ENCODE measurements around the gene CACNA1H. TPM values are rescaled to one million over a fixed set of nuclear protein-coding genes. Genes with fewer than 3 reads are reported as not detected.

Gene CACNA1H
- total RNA-seq, 4 donors from 2014 or later: 133 to 330 (median 173) TPM

GRCh38 chr16:1163567-1164055, 10.7 kb downstream of the CACNA1H start:
- ATAC-seq: no peak
- Histone ChIP-seq H3K4me1 (peaks cover 3 to 100% (median 57%) of the 10 kb centered on the region in 3 donors), H3K27me3 (peaks cover 37% of the 10 kb centered on the region), H3K9me3 (no peaks in the 10 kb centered on the region), H3K4me3 (no peak overlapping the region), H3K27ac (peak overlapping the region; percentile 7 to 98 (median 94)), H3K36me3 (peaks cover 0 to 11% of the 10 kb centered on the region in 2 donors)
- no CpG with 5 or more reads among the region's 19 CpGs for WGBS, 2 donors (ENCODE audit: low coverage in 1 of 2)
- no peak for TF ChIP-seq POLR2A (IDR thresholded peaks at IDR 0.05)
- TF ChIP-seq EP300 (IDR thresholded peaks at IDR 0.05): no peak
- TF ChIP-seq CTCF (IDR thresholded peaks at IDR 0.05): no peak
- TF ChIP-seq POLR2AphosphoS5 (IDR thresholded peaks at IDR 0.05): no peak

GRCh38 chr16:1164382-1164781, 11.5 kb downstream of the CACNA1H start:
- H3K4me3 ChIP-seq: no peak overlapping the region
- no CpG with 5 or more reads among the region's 14 CpGs for WGBS, 2 donors (ENCODE audit: low coverage in 1 of 2)
- peak overlapping the region in 3 of 4 donors; percentile 94 to 98 (median 95) for H3K27ac ChIP-seq
- peaks cover 3 to 100% (median 57%) of the 10 kb centered on the region in 3 donors for H3K4me1 ChIP-seq
- ATAC-seq: no peak
- TF ChIP-seq CTCF (IDR thresholded peaks at IDR 0.05): no peak
- TF ChIP-seq EP300 (IDR thresholded peaks at IDR 0.05): no peak
- TF ChIP-seq POLR2A (IDR thresholded peaks at IDR 0.05): no peak
- TF ChIP-seq POLR2AphosphoS5 (IDR thresholded peaks at IDR 0.05): no peak
- H3K27me3 ChIP-seq: peaks cover 31% of the 10 kb centered on the region
- H3K36me3 ChIP-seq: peaks cover 0 to 11% of the 10 kb centered on the region in 2 donors
- no peaks in the 10 kb centered on the region for H3K9me3 ChIP-seq

GRCh38 chr16:1164975-1165374, 12.1 kb downstream of the CACNA1H start:
- Histone ChIP-seq H3K9me3 (no peaks in the 10 kb centered on the region), H3K27ac (peak overlapping the region in 3 of 4 donors; percentile 94 to 98 (median 95)), H3K4me1 (peaks cover 3 to 100% (median 56%) of the 10 kb centered on the region in 3 donors), H3K4me3 (no peak overlapping the region), H3K36me3 (peaks cover 0 to 11% of the 10 kb centered on the region in 2 donors), H3K27me3 (peaks cover 31% of the 10 kb centered on the region)
- TF ChIP-seq EP300 (IDR thresholded peaks at IDR 0.05): no peak
- TF ChIP-seq POLR2AphosphoS5 (IDR thresholded peaks at IDR 0.05): no peak
- TF ChIP-seq POLR2A (IDR thresholded peaks at IDR 0.05): no peak
- TF ChIP-seq CTCF (IDR thresholded peaks at IDR 0.05): no peak
- 20 to 100% methylated on average over 1 of the region's 17 CpGs for WGBS, 2 donors (ENCODE audit: low coverage in 1 of 2)
- ATAC-seq: no peak

GRCh38 chr16:1165511-1165910, 12.6 kb downstream of the CACNA1H start:
- H3K4me3 ChIP-seq: no peak overlapping the region
- H3K36me3 ChIP-seq: peaks cover 0 to 11% of the 10 kb centered on the region in 2 donors
- no peak for ATAC-seq
- H3K27me3 ChIP-seq: peaks cover 28% of the 10 kb centered on the region
- peak overlapping the region in 3 of 4 donors; percentile 94 to 98 (median 95) for H3K27ac ChIP-seq
- no CpG with 5 or more reads among the region's 12 CpGs for WGBS, 2 donors (ENCODE audit: low coverage in 1 of 2)
- TF ChIP-seq EP300 (IDR thresholded peaks at IDR 0.05) (no peak), POLR2AphosphoS5 (IDR thresholded peaks at IDR 0.05) (no peak), POLR2A (IDR thresholded peaks at IDR 0.05) (no peak), CTCF (IDR thresholded peaks at IDR 0.05) (no peak)
- no peaks in the 10 kb centered on the region for H3K9me3 ChIP-seq
- peaks cover 4 to 100% (median 59%) of the 10 kb centered on the region in 3 donors for H3K4me1 ChIP-seq
